Measurements from ENCODE around the gene NKIRAS1. TPM values are rescaled to one million over a fixed set of nuclear protein-coding genes. Genes with fewer than 3 reads are reported as not detected.

Gene NKIRAS1
- total and polyA plus RNA-seq, 2 experiments from 2014 or later, result 9.2 to 9.7 TPM

- no peak overlapping the region for H3K4me3 ChIP-seq
- no peak overlapping the region for H3K4me2 ChIP-seq
- H3K9me2 ChIP-seq (ENCODE audit: insufficient read depth), result no peaks in the 10 kb centered on the region
- H3K79me2 ChIP-seq (replicated peaks; ENCODE audit: insufficient read depth), result peaks cover 100% of the 10 kb centered on the region
- 0 out of 2 replicates have a peak, but pooled peaks cover 2% of the 10 kb centered on the region for H3F3A ChIP-seq (replicated peaks; ENCODE audit: low read depth)
- no peak overlapping the region for H2AFZ ChIP-seq
- TF ChIP-seq ZNF114 (CRISPR knock-in tag; IDR thresholded peaks at IDR 0.05), result no peak
- no peak for TF ChIP-seq ZNF462 (CRISPR knock-in tag; IDR thresholded peaks at IDR 0.05)
- no peak for TF ChIP-seq POLR2AphosphoS5 (IDR thresholded peaks at IDR 0.05; ENCODE audit: low read depth)
- TF ChIP-seq STAT1 (IDR thresholded peaks at IDR 0.05; ENCODE audit: unreplicated experiment), result no peak
- TF ChIP-seq ETS1 (IDR thresholded peaks at IDR 0.05), result no peak
- TF ChIP-seq JUNB (IDR thresholded peaks at IDR 0.05; ENCODE audit: unreplicated experiment), result no peak
- TF ChIP-seq REST (IDR thresholded peaks at IDR 0.05; ENCODE audit: unreplicated experiment), result no peak
- TF ChIP-seq EZH2phosphoT487 (IDR thresholded peaks at IDR 0.05; ENCODE audit: unreplicated experiment), result no peak
- no peak for TF ChIP-seq CREB1 (CRISPR knock-in tag; IDR thresholded peaks at IDR 0.05; ENCODE audit: low read depth)
- no peak for TF ChIP-seq CTCF (conservative IDR thresholded peaks at IDR 0.05; ENCODE audit: low read depth in 2 of 2)
- TF ChIP-seq ZNF331 (CRISPR knock-in tag; IDR thresholded peaks at IDR 0.05; ENCODE audit: low read depth), result no peak
- TF ChIP-seq EZH2 (IDR thresholded peaks at IDR 0.05; ENCODE audit: low read depth, unreplicated experiment), result no peak
- H3K27ac Mint-ChIP-seq, result no peak overlapping the region
- DNase-seq (ENCODE audit: low spot score), result no peak
- peaks cover 30% of the 10 kb centered on the region for H4K20me1 ChIP-seq (replicated peaks; ENCODE audit: insufficient read depth)
- no peaks in the 10 kb centered on the region for H3K36me3 ChIP-seq (ENCODE audit: insufficient read depth)
- H3K4me3 Mint-ChIP-seq, result no peak overlapping the region
- no peaks in the 10 kb centered on the region for H3K27me3 ChIP-seq (ENCODE audit: insufficient read depth)
- H3K4me1 ChIP-seq (ENCODE audit: insufficient read depth), result peaks cover 37% of the 10 kb centered on the region
- no peak for ATAC-seq
- H3K36me3 Mint-ChIP-seq (ENCODE audit: low read depth), result peaks cover 11% of the 10 kb centered on the region; the same call in 1 of the 3 replicates
- H3K27ac ChIP-seq (ENCODE audit: low read depth), result no peak overlapping the region
- peaks cover 4% of the 10 kb centered on the region for H3K27me3 Mint-ChIP-seq (ENCODE audit: insufficient read depth, low read depth, poor library complexity)
- peaks cover 56% of the 10 kb centered on the region for H3K4me1 Mint-ChIP-seq
- H3K9me3 Mint-ChIP-seq, result no peaks in the 10 kb centered on the region
These were observed 56.9 kb downstream of the NKIRAS1 start for GRCh38 chr3:23859839-23860382.

Measured in GM23338 (cell line).